ENCODE data around the gene NEU1. TPM values are rescaled to one million over a fixed set of nuclear protein-coding genes. Genes with fewer than 3 reads are reported as not detected.
"Not testable (repeated sequence)": the region's sequence is repeated elsewhere in the genome, so short reads cannot be mapped to it uniquely, and the experiment has no call there.

The NEU1 gene
- polyA plus RNA-seq (2013, experiment 1 of 2; ENCODE audit: insufficient read length), result 22.3 TPM
- 21.9 TPM for polyA plus RNA-seq (2013, experiment 2 of 2; ENCODE audit: insufficient read length)

DNA sequence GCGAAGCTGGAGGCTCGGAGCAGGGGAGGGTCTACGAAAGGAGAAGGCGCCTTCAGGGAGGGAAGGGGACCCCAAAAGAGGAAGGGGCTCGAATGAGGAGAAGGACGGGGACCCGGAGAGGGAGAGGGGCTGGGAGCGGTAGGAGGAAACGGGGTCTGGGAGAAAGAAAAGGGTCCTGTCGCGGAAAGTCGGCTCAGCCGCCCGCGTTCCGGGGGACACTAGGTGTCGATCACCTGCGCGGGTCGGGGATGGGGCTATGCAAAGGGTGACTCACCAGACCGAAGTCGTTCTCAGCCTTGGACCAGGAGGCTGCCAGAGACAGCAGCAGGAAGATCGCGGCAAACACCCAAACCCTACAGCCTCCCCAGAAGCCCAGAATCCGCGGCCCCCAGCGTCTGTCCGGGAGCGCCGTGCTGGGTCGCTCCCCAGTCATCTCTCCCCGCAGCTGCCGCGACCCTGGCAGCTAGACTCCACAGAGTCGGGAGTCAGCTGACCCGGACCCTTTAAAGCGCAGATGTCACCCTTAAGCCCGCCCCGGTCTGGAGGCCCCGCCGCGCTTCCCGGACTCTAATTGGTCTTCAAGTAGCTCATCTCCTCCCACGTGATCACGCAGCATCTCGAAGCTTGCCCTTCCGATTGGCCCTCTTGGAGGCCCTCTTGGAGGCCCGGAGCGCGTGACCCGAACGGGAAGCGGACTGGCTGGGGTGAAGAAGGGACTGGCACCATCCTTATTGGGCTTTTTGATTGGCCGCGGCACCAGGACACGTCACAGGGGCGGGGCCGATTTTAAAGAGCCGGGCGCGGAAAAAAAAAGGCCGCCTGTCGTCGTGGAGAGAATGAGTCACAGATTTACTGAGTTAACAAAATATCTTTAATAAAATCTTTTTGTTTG is at the start of gene NEU1:
NEU1 (minus strand) TSS at position 478 of the 892 bp plus-strand sequence; CDS start at position 433, 45 bp downstream.
- DNase-seq, result peak; percentile 100

DNA sequence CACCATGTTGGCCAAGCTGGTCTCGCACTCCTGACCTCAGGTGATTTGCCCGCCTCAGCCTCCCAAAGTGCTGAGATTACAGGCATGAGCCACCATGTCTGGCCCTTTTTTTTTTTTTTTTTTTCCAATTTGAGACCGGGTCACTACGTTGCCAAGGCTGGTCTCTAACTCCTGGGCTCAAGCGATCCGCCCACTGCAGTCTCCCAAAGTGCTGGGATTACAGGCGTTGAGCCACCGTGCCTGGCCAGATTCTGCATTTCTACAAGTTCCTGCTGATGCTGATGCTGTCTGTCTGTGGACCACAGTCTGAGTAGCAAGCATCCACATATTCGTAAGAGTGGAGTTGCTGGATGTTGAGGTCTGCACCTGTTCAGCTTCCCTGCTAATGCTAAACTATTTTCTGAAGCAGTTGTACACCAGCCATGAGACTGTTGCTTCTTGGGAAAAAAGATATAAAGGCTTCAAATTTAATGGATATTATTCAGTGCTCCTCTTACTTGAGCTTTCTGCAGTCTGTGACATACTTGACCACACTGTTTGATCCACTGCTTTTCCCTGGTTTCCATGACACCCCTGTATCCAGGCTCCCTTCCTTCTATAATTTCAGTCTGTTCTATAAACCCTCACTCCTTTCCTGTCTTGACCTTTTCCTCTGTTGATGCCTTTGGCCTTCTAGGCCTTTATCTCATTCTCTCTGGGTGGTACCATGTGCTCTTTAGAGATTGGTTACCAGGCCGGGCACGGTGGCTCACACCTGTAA is 49.4 kb upstream of the NEU1 start:
- no peak for DNase-seq

DNA sequence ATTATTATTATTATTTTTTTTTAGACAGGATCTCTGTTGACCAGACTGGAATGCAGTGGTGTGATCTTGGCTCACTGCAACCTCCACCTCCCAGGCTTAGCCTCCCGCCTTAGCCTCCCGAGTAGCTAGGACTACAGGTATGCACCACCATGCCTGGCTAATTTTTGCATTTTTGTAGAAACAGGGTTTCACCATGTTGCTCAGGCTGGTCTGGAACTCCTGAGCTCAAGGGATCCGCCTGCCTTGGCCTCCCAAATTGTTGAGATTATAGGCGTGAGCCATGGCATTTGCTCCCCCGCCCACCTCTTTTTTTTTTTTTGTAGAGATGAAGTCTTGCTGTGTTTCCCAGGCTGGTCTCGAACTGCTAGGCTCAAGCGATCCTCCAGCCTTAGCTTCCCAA is 46.7 kb upstream of the NEU1 start:
- DNase-seq, result not testable (repeated sequence)

DNA sequence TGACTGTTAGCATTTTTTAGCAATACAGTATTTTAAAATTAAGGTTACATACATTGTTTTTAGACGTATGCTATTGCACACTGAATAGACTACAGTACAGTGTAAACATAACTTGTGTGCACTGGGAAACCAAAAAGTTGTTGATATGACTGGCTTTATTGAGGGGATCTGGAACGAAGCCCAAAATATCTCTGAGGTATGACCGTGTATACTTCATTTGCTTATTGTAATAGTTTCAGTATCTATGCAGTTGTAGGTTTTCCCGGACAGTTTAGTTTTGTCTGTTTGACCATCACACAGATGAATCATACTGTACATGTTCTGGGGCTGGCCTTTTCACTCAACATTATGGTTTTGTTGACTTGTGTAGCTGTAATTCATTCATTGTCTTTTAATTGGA is 46.2 kb upstream of the NEU1 start:
- DNase-seq, result peak; percentile 19

DNA sequence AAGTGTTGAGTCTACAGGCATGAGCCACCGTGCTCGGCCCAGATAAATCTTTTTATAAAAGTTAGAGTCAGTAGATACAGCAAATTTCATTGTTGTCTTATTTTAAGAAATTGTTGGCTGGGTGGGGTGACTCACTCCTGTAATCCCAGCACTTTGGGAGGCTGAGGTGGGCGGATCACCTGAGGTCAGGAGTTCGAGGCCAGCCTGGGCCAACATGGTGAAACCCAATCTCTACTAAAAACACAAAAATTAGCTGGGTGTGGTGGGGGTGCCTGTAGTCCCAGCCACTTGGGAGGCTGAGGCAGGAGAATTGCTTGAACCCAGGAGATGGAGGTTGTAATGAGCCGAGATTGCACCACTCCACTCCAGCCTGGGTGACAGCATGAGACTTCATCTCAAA is 45.6 kb upstream of the NEU1 start:
- not testable (repeated sequence) for DNase-seq

DNA sequence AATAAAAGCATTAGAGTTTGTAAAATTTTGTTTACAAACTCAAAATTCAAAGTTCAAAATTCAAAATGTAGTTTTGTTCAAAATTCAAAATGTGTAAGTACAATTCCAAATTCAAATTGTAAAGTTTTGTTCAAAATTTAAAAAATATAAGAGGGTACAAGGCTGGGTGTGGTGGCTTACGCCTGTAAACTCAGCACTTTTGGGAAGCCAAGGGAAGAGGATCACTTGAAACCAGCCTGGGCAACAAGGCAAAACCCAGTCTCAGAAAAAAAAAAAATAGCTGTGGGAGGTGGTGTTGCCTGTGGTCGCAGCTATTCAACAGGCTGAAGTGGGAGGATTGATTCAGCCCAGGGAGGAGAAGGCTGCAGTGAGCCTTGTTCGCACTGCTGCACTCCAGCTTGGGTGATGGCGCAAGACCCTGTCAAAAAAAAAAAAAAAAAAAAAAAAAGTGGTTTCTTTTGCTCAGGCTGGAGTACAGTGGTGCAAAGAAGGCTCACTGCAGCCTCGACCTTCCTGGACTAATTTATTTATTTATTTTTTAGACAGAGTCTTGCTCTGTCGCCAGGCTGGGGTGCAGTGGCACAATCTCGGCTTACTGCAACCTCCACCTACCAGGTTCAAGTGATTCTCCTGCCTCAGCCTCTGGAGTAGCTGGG is 44.7 kb upstream of the NEU1 start:
- peak; percentile 71 for DNase-seq

DNA sequence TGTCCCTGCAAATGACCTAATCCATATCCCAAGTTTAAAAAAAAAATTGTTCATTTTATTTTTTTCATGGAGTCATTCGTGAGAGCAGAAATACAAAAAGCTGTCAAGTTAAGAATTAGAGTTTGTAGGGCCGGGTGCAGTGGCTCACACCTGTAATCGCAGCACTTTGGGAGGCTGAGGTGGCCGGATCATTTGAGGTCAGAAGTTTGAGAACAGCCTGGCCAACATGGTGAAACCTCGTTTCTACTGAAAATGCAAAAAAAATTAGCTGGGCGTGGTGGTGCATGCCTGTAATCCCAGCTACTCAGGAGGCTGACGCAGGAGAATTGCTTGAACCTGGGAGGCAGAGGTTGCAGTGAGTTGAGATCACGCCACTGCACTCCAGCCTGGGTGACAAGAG is 44.1 kb upstream of the NEU1 start:
- not testable (repeated sequence) for DNase-seq

DNA sequence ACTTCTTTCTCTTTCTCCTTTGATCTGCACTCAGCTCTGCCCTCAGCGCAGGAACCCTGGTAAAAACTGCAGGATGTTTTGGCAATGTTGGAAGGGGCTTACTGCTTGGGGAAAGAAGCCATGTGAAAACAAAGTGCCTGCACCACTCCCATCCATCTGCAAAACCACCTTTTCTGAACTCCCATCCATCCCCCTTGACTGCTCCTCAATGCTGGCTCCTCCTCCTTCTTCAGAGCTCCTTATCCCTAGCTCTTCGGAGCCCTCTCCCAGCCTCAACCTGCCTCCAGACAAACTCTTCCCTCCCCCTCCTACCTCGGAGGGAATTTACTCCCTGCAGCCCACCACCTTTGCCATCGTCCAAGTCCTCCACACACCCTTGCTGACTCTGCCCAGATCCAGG is 43.5 kb upstream of the NEU1 start:
- no peak for DNase-seq

DNA sequence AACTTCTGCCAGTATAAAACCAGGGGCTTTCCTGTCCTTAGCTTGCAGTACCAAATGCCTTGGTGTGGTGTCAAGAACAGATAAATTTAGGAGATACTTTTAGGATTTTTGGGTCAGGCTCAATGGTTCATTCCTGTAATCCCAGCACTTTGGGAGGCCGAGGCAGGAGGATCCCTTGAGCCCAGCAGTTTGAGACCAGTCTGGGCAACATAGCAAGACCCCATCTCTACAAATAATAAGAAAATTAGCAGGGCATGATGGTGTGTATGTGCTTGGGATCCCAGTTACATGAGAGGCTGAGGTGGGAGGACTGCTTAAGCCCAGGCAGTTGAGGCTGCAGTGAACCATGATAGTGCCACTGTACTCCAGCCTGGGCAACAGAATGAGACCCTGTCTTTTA is 42.4 kb upstream of the NEU1 start:
- DNase-seq, result no peak

DNA sequence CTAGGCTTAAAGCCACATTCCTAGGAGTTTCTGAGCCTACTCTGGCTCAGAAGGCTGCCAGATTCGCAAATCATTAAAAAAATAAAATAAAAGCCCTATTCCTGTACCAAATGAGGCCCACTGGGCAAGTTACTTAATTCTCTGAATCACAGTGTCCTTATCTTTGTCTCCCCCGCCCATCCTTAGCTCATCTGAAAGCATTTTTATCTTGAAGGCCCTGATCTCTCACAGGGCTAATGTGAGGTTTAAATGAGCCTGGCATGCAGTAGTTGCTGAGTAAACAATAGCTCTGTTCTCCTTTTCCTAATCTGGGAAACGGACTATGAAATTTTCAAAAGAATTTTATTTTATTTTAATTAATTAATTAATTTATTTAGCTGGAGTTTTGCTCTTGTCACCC is 41.3 kb upstream of the NEU1 start:
- DNase-seq, result no peak

DNA sequence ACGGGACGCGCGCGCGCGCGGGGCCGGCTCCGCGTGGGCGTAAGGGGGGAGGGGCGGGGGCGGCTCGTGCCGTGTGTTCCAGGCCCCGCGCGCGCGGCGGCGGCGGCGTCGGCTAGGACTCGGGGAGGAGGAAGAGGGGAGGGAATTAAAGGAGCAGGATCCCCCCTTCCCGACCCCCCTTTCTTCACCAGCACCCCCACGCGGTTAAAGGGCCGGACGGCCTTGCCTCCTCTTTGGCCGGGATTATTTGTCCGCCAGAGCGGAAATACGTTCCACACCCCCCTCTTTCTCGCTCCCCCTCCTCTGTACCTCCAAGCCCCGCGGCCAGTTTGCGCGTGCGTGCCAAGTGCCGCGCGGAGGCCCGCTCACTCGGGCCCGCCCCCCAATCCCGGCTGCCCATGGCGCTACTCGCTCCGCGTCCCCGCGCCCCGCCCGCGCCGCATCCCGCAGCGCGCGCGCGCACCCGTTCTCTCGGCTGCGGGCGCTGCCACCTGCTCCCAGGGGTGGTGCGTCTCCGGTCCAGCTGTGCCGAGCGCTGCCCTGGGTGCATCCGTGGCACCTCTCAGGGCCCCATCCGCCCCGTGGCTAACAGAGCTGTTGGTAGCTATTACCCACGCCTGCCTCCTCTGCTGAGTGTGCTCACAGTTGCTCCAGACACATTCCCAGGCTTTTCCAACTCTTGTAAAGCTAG is 39.5 kb upstream of the NEU1 start, which contains the start of gene ZBTB12:
ZBTB12 (minus strand) TSS at position 134 of the 691 bp plus-strand sequence. CDS start 781 bp downstream, outside the sequence.
- peak; percentile 96 for DNase-seq

DNA sequence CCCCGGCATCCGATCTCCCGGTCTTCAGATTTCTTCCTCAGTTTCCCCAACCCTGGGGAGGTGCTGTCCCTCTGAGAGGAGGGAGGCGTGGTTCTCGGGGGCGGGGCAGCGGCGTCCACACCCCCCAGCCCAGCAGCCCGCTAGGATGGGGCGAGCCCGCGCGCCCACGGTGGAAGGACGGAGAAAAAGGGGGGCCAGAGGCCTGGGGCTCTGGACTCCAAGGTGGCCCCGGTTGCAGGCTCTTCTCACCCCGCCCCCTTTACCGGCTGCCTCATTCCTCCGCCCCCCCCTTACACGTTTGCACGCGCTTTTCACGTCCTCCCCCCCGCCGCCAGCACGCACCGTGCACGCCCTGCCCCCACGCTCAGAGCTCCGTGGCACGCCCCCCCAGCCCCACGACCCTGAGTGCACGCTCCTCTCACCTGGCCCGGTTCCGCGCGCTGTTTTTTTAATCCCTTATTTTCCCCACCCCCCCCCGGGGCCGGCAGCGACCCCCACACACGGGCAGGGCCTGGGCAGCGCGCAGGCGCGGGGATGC is 38.9 kb upstream of the NEU1 start:
- DNase-seq, result peak; percentile 51

DNA sequence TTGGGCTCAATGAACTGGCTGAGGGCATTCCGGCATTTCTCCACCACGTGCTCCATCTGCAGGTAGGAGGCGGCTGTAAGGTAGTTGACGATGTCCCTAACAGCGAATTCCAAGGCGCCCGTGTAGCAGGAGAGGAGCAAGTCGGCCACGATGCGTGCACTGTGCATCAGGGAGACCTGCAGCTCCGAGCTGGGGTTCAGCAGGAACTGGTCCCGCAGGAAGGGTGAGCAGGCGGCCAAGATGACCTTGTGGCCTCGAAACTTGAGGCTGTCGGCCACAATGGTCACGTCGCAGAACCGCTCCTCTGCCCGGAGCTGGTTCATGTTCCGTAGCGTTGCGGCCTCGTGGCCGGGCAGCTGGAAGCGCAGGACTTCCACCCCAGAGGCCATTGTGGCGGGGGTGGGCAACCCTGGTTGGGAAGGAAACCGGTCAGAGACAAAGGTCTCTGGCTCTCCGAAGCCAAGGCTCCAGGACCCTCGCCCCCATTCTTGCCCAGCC is 38.3 kb upstream of the NEU1 start:
- DNase-seq, result no peak

DNA sequence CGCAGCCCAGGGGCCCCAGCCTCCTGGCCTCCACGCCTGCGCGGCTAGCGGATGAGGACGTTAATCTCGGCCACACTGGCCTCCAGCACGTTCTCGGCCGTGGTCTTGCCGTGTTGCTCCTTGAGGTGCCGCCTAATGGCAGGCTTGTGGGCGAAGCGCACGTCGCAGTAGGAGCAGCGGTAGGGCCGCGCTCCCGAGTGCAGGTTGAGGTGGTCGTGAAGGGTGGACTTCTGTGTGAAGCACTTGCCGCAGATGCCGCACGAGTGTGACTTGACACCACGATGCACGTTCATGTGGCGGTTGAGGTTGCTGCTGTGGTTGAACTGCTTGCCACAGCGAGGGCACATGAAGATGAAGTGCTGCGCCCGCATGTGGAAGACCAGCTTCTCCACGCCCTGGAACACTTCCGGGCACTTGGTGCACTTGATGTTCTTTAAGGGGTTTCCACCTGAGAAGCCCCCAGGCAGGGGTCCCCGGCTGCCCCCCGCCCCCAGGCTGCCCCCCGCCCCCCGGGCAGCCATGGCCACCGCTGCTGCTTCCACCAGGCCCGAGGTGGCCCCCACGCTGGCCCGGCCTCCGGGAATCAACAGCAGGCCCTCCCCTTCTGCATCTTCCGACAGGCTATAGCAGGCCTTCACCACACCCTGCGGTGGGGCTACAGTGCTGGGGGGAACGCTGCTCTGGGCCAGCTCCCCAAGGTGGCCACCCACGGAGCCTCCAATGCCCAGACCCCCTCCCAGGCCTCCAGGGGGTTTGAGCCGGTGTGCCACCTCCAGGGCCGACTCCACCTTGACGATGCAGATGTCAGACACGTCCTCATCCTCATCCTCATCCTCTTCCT is 37.5 kb upstream of the NEU1 start:
- DNase-seq, result no peak

DNA sequence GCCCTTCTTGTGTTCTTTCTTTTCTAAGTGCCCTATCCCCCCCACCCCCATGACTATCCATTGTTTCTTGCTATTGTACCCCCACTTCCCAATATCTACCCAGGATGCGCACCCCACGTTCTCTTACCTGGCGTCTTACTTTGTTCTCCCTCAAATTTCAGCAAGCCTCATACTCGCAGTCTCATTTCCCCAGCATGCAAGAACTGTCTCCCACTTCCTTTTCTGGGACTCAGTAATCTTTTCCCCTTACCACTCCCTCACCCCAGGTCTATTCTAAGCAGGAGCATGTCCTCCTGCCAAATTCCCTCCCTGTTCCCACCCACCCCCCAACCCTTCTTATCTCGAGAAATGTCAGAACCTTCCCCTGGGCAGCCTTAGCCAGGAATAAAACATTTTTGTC is 36.6 kb upstream of the NEU1 start:
- no peak for DNase-seq

DNA sequence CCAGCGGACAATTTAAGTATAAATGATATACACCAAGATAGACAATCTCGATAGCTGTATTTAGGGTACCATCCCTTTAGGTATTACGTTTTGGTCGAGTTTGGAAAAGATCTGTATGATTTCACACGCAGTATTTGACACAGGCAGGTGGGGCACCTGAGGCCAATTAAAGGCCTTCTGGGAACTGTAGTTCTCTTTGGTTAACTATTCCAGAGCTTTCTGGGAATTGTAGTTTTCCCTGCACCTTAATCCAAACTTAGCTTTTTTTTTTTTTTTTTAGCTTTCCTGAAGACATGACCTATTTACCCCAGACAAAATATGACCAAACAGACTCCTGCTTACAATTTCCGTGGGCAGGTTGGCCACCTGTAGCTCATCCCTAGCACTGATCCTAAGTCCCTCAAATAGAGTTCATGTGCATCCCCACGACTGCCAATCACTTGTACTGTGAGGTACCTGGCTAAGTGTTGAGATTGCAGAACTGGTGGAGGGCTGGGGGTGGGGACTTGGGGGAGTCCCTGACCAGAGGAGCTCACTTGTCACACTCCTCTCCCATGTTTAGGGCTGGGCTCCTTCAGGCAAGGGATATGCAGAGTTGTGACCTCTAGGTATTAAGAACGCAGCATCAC is 35.9 kb upstream of the NEU1 start:
- DNase-seq, result peak; percentile 23

DNA sequence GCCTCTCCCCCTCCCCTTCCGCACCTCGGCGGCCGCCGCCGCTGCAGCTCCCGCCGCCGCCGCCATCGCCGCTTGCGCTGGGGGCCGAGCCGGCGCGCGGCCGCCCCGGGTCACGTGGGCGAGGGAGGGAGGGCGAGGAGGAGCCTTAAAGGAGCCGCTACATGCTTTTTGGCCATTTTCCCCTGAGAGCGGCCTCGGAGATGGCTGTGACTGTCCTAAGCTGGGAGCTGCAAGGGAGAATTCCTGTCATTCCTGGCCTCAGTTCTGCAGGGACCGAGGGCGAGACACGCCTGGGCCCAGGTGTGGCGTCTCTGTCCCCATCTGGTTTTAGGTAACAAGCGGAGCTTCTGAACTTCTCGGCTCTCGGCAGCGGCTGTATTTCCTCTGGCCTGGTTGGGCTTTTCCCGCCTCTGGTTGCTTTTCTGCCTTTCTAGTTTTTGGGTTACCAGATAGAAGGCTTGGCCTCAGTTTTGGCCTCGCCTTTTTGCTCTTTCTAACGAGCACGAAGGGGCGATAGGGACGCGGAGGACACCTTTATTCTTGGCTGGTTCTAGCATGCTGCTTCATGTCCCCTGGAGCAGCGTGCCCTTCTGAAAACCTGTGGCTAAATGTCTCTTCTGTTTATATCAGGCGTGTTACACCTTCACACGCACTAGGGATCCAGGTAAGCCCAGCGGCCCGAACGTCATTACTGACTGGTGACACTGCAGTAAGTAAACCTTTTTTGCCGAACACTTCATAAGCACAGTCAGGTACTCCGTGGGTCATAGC is 35.2 kb upstream of the NEU1 start, which contains the start of gene EHMT2:
EHMT2 (minus strand) TSS at position 87 of the 771 bp plus-strand sequence; CDS start at position 66, 21 bp downstream.
- peak; percentile 80 for DNase-seq

DNA sequence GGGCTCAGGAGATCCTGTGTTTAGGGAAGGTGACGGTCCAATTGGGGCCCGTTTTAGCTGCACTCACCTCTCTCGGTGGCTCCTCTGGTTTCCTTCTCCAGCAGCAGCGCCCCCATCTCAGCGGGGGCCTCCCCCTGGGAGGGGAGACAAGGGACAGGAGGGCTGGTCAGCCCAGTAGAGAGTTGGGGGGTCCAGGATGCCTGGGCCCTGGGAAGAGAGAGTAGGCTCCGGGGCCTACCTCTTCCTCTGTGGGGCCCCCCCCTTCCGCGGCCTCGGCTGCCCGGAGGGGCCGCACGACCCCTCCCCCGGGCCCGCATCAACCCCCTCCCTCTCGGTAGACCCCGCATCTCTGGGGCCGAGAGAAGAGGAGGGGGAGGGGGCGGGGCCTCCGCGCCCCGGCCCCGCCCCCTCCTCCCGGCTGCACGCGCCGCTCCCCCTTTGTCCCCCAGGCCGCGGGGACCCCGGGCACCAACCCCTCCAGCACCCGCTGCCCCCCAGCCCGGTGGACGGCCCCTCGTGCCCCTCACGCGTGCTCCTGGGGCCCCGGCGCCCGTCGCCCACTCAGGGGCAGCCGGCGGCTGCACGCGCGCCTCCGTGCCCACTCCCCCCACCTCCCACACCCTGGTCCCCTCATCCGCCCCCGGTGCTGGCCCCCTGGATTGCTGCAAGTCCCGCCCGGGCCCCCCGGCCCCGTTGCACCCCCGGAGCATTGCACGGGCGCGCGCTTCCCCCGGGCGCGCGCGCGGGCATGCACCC is 34.4 kb upstream of the NEU1 start:
- DNase-seq, result no peak

DNA sequence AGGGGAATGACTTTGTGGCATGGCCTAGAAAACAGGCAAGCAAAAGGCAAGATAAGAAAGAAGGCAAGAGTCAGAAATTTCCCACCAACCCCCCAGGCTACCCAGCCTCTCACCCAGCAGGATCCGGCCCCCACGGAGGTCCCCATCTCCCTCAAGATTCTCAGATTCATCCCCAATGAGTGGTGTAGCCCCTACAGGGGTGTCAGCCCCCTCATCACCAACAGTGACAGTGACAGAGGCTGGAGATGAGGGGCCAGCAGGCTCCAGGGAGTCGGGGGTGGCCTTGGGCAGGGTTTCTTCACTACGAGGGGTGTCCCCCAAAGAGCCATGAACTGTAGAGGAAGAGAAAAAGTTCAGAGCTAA is 33.9 kb upstream of the NEU1 start:
- DNase-seq, result no peak

Measured in fibroblast of skin of scalp (primary cell).